Fibroblast of peridontal ligament (primary cell): ENCODE data around the gene GRIN1.

ENCODE experiments used
- DNase-seq: peaks from one replicate; pipeline ENCODE4 v3.0.0-alpha.2; 2010; ENCODE audit errors: extremely low read depth

GRIN1 gene

DNA sequence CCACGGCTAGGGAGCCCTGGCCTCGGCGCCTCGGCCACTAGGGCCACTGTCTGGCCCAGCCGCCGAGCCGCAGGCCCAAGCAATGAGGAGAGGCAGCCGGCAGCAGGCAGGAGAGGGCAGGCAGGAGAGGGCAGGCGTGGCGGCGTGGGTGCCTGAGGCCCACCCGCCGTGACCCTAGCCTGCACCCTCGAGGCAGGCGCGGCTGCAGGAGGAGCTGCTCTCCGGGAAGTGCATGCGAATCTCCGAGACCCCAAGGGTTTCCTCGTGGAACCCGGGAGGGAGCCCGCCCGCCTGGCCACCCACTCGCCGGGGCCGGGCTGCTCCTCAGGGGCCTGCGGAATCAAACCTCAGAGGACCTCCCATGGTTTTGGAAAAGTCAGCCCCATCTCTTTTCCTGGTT, 9.3 kb downstream of the GRIN1 start:
- DNase-seq, result no peak

DNA sequence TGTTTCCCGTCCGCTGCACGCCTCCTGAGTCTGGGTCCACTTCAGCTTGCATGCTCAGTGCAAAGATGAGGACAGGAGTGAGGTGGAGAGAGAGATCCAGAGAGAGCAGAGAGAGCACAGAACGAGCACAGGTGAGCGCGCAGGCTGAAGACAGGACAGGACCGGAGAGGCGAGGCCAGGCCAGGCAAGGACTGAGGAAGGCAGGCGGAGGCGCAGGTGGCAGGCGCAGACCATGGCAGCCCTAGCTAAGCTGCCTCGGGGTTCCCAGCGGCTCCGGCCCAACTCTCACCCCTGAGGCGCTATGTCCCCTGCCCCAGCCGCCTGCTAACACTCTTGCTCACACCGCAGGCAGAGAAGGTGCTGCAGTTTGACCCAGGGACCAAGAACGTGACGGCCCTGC, 9.7 kb downstream of the GRIN1 start:
- no peak for DNase-seq

DNA sequence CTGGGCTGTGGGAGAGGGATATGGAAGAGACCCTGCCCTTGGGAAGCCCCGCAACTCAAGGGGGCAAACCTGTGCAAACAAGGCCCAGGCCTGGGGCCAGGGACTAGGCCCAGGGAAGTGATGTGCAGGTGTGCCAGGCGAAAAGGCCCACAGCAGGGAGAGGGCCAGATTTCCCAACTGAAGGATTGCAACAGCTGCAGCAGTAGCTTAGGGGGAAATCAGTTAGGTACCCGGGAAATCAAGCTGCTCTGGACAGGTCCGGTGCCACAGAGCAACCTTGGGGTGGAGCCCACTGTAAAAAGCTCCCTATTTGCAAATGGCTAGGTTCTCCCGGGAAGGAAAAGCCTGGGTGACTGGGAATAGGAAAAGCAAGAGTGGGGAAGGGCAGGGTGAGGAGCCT, 10.4 kb downstream of the GRIN1 start:
- no peak for DNase-seq

DNA sequence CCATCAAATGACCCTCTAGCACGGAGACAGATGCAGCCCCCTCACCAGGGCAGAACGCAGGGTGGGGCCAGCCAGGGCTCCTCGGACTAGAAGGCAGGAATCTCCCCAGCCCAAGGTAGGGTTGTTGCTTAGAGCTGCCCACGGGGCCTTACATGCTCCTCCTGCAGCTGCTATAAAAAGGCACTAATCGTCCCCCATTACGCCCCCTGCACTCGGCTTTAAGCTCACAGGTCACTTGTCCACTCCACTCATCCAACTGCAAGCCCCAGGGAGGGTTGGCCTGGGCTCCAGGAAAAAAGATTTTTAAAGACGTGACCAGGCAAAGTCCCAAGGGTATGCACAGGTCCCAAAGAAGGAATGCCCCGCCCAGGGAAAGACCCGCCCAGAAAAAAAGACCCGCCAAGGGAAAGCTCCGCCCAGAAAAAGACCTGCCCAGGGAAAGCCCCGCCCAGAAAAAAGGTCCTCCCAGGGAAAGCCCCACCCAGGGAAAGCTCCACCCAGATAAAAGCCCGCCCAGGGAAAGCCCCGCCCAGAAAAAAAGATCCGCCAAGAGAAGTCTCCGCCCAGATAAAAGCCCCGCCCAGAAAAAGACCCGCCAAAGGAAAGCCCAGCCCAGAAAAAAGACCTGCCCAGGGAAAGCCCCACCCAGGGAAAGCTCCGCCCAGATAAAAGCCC, 11.1 kb downstream of the GRIN1 start:
- no peak for DNase-seq

DNA sequence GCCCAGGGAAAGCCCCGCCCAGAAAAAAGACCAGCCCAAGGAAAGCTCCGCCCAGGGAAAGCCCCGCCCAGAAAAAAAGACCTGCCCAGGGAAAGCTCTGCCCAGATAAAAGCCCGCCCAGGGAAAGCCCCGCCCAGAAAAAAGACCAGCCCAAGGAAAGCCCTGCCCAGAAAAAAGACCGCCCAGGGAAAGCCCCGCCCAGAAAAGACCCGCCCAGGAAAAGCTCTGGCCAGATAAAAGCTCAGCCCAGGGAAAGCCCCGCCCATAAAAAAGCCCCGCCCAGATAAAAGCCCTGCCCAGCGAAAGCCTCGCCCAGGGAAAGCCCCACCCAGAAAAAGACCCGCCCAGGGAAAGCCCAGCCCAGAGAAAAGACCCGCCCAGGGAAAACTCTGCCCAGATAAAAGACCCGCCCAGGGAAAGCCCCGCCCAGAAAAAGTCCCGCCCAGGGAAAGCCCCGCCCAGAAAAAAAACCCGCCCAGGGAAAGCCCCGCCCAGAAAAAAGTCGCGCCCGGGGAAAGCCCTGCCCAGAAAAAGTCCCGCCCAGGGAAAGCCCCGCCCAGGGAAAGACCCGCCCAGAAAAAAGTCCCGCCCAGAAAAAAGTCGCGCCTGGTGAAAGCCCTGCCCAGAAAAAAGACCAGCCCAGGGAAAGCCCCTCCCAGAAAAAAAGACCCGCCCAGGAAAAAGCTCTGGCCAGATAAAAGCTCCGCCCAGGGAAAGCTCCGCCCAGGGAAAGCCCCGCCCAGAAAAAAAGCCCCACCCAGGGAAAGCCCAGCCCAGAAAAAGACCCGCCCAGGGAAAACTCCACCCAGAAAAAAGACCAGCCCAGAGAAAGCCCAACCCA, 11.9 kb downstream of the GRIN1 start:
- DNase-seq, result no peak

DNA sequence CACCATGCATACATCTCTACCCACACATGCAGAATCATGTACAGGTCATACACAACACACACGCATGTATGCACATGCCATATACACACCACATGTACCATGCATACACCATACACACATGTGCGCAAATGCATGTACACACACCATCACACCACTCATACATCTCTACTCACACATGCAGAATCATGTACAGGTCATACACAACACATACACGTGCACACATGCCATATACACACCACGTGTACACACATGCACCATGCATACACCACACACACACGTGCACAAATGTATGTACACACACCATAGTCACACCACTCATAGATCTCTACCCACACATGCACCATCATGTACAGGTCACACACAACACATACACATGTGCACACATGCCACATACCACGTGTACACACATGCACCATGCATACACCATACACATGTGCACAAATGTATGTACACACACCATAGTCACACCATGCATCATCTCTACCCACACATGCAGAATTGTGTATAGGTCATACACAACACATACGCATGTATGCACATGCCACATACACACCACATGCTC, 14.0 kb downstream of the GRIN1 start:
- no peak for DNase-seq

DNA sequence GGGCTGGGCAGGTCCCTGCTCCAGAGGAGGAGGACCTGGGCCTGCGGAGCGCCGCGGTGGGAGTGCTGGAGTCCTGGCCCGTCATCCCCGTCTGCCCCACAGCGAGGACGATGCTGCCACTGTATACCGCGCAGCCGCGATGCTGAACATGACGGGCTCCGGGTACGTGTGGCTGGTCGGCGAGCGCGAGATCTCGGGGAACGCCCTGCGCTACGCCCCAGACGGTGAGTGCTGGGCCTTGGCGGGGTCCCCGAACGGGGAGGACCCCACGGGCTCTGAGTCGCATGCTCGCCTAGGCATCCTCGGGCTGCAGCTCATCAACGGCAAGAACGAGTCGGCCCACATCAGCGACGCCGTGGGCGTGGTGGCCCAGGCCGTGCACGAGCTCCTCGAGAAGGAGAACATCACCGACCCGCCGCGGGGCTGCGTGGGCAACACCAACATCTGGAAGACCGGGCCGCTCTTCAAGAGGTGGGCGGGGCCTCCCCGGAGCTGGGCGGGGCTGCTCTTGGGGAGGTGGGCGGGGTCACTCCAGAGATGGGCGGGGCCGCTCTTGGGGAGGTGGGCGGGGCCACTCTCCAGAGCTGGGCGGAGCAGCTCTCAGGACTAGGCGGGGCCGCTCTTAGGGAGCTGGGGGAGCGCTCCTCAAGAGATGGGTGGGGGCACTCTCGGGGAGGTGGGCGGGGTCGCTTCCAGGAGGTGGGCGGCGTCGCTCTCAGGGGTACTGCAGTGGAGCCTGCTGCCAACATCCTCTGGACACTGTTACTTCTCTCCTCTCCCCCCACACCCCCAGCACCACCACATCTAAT, 17.8 kb downstream of the GRIN1 start:
- DNase-seq, result peak; percentile 11

DNA sequence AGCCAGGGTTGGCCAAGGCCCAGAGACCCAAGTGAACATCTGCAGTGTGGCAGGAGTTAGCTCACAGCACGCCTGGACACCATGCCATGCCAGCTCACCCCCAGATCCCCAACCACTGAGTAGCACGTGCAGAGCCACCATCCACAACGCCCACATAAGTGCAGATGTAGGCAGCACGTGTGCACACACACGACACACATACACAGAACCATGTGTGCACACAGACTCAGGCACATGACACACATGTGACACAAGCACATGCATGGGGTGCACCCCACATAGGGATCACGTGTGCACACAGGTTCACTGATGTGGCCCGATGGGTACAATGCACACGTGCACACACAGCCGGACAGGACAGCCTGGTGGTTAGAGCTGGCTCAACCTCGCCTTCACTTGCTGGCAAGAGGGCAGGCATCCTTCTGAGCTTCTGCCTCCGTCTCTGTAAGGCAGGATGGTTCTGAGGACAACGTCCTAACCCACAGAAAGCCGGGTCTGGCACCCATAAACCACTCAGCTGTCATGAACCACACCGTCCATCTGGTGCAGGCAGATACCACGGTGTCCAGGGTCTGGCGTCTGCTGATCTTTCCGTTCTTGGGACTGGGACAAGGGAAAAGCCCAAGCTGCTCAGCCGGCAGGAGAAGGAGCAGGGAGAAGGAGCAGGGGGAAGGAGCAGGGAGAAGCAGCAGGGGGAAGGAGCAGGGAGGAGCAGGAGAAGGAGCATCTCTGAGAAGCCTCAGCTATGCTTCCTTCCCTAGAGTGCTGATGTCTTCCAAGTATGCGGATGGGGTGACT, 18.9 kb downstream of the GRIN1 start:
- no peak for DNase-seq

DNA sequence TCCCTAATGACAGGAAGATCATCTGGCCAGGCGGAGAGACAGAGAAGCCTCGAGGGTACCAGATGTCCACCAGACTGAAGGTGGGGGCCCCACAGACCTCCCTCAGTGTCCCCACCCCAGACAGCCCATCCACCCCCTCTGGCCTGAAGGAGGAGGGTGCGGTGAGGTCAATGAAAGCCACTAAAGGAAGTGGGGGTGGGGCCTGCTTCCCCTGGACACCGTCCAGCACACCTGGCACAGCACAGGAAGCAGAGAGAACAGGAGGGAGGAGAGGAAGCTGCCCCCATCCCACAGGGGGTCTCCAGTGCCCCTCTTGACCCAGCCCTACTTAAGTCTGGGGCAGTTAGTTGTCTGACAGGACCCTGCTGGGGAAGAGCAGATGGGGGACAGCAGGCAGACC, 19.7 kb downstream of the GRIN1 start:
- DNase-seq, result no peak

DNA sequence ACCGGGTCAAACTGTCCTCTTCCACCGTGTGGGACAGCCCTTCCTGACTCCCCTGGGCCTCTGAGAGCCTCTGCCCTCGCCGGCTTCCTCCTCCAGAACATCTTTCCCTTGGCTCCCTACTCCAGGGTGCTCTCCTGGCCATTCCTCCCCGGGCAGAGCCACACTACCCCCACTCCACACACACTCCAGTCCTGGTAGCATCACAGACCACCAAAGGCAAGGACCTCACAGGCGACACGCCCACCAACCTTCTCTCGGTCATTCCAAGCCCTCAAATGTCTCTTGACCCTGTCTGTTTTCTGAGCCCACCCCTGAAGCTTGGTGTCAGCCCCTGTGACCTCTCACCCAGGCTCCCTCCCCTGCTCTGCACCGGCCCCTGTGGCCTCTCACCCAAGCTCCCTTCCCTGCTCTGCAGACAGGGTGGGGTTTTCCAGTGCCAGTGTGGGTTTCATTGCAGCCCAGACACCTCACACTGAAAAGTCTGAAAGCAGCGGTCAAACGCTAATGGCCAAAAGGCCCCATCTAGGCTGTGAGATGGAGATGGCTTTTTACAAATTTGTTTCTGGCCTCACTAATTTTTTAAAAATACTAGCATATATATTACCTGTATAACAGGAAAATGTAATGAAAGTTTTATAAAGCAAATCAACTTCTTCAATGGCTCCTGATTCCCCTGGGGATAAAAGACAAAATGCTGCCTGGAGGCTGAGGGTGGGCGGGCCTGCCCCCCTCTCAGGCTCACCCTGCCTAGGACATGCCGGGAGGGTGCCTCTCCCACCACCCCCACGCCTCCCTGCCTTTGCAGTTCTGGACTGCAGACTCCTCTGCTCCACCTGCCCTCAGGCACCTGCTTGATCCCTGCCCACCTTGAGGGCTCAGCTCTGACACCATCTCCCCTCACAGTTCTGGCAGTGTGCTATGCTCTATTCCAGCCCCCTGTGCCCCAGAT, 20.4 kb downstream of the GRIN1 start:
- no peak for DNase-seq

DNA sequence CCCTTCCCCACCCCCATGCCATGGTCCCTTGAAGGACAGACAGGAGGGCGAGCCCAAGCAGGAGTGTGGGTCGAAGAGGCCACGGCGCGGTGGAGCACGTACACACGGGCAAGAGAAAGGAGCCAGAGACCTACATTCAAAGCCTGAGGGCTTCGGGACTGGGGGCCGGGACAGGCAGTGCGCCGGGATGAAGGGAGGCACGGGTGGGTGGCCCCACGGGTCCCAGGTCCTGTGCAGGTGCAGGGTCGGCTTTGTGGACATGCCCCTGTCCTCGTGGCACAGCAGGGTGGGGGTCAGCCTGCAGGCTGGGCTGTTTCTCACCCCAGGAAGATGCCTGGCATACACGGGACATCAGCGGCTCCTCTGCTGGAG, 21.1 kb downstream of the GRIN1 start:
- DNase-seq, result no peak

DNA sequence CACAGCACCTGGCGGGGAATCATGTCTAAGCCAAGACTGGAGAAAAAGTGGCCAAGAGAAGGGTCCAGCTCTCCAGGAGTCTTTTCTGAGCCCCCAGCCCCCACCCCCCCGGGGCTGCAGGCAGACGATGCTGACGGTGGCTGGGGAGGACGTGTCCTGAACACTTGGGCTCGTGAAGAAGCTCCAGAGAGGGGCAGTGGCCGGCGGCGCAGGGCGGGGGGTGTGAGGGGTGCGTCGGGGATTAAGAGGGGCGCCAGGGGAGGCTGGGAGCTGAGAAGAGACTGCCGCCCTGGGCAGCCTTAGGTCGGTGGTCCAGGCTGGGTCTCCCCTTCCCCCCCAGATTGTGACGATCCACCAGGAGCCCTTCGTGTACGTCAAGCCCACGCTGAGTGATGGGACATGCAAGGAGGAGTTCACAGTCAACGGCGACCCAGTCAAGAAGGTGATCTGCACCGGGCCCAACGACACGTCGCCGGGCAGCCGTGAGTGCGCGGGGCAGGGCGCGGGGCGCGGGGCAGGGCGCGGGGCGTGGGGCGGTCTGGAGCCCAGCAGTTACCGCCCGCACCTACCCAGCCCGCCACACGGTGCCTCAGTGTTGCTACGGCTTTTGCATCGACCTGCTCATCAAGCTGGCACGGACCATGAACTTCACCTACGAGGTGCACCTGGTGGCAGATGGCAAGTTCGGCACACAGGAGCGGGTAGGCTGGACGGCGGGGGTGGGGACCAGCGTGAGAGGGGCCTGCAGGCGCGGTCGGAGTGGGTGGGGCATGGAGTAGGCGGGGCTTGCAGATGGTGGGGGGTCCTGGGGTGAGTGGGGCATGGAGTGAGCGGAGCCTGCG, 22.0 kb downstream of the GRIN1 start:
- DNase-seq, result no peak

DNA sequence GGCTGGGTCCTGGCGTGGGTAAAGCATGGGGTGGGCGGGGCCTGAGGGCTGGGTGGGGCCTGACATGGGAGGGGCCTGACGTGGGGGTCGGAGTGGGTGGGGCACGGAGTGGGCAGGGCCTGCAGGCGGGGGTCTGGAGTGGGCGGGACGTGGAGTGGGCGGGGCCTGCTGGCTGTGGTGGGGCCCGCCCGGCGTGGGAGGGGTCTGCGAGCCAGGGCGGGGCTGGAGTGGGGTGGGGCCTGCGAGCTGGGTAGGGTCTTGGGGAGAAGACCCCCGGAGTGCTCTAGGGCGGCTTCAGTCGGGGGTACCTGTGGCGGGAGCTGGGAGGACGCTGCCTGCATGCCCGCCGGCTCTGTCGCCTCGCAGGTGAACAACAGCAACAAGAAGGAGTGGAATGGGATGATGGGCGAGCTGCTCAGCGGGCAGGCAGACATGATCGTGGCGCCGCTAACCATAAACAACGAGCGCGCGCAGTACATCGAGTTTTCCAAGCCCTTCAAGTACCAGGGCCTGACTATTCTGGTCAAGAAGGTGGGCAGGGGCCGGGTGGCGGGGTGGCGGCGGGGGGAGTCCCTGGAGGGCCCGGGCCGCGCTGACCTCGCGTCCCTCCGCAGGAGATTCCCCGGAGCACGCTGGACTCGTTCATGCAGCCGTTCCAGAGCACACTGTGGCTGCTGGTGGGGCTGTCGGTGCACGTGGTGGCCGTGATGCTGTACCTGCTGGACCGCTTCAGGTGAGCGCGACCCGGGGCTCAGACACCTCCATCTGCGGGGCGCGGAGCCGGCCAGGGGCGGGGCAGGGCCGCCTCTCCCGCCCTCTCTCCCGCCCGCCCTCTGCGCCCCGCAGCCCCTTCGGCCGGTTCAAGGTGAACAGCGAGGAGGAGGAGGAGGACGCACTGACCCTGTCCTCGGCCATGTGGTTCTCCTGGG, 22.9 kb downstream of the GRIN1 start:
- DNase-seq, result no peak

DNA sequence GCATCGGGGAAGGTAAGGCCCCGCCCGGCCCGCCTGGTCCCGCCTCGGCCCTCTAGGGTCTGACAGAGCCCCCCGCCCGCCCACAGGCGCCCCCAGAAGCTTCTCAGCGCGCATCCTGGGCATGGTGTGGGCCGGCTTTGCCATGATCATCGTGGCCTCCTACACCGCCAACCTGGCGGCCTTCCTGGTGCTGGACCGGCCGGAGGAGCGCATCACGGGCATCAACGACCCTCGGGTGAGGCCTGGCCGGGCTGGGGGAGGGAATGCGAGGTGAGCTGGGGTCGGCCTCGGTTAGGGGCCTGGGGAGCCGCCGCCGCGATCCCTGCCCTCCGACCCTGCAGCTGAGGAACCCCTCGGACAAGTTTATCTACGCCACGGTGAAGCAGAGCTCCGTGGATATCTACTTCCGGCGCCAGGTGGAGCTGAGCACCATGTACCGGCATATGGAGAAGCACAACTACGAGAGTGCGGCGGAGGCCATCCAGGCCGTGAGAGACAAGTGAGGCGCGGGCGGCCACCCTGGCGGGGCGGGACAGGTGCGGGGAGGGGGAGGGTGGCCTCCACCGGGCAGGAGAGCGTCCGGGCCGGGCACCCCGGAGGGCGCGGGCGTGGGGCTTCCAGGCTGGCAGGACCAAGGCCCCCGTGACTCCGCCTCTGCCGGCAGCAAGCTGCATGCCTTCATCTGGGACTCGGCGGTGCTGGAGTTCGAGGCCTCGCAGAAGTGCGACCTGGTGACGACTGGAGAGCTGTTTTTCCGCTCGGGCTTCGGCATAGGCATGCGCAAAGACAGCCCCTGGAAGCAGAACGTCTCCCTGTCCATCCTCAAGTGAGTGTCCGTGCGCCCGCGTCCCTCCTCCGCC, 23.8 kb downstream of the GRIN1 start:
- no peak for DNase-seq

DNA sequence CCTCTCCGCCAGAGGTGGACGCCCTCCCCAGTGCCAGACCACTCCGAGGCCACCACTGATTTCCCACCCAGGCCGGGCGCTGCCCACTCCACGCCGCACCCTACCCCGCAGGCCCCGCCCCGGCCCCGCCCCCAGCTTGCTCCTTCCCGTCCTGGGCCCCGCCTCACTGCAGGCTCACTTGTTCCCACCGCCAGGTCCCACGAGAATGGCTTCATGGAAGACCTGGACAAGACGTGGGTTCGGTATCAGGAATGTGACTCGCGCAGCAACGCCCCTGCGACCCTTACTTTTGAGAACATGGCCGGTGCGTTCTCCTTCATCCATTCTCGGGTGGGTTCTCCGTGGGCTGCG, 24.4 kb downstream of the GRIN1 start:
- DNase-seq, result no peak

DNA sequence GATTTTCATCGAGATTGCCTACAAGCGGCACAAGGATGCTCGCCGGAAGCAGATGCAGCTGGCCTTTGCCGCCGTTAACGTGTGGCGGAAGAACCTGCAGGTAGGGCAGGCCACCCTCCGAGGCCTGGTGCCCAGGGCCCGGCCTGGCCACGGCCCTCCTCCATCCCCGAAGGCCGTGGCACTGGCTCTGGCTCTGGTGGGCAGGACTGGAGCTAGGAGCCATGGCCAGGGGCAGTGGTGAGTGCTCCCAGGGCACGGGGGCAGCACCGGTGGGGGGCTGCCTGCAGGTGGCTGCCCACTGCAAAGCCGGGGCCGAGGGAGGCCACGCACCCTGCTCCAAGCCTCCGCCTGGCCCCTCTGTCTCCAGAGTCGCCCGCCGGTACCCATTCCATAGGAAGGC, 24.9 kb downstream of the GRIN1 start:
- no peak for DNase-seq
